Measurements from ENCODE around the gene FBN1.
A peak's percentile ranks its signal among the peaks of the same experiment; 100 is the strongest.

The FBN1 gene

GRCh38 chr15:48547286-48547685, 98.2 kb downstream of the FBN1 start:
- DNase-seq, result no peak

GRCh38 chr15:48546296-48546695, 99.2 kb downstream of the FBN1 start:
- no peak for DNase-seq

- DNase-seq, result no peak
Observed at GRCh38 chr15:48544778-48545177, 100.7 kb downstream of the FBN1 start.

- DNase-seq, result no peak
Observed at GRCh38 chr15:48541341-48542278, 103.9 kb downstream of the FBN1 start.

- no peak for DNase-seq
Observed at GRCh38 chr15:48540756-48541155, 104.8 kb downstream of the FBN1 start.

- no peak for DNase-seq
Observed at GRCh38 chr15:48538941-48539340, 106.6 kb downstream of the FBN1 start.

- no peak for DNase-seq
Observed at GRCh38 chr15:48537271-48538113, 108.0 kb downstream of the FBN1 start.

GRCh38 chr15:48536681-48537091, 108.8 kb downstream of the FBN1 start:
- DNase-seq, result peak in 1 of 2 experiments; percentile 11

- DNase-seq, result no peak
Observed at GRCh38 chr15:48533982-48534381, 111.5 kb downstream of the FBN1 start.

- DNase-seq, result no peak
Observed at GRCh38 chr15:48532946-48533345, 112.6 kb downstream of the FBN1 start.

- DNase-seq, result no peak
Observed at GRCh38 chr15:48530528-48530927, 115.0 kb downstream of the FBN1 start.

- no peak for DNase-seq
Observed at GRCh38 chr15:48528921-48529320, 116.6 kb downstream of the FBN1 start.

GRCh38 chr15:48527517-48527916, 118.0 kb downstream of the FBN1 start:
- DNase-seq, result no peak

- DNase-seq, result no peak
Observed at GRCh38 chr15:48522911-48523310, 122.6 kb downstream of the FBN1 start.

- no peak for DNase-seq
Observed at GRCh38 chr15:48522123-48522522, 123.4 kb downstream of the FBN1 start.

- no peak for DNase-seq
Observed at GRCh38 chr15:48520376-48521155, 124.9 kb downstream of the FBN1 start.

GRCh38 chr15:48516121-48516520, 129.4 kb downstream of the FBN1 start:
- no peak for DNase-seq

GRCh38 chr15:48515500-48515899, 130.0 kb downstream of the FBN1 start:
- no peak for DNase-seq

- DNase-seq, result no peak
Observed at GRCh38 chr15:48514103-48514816, 131.2 kb downstream of the FBN1 start.

- DNase-seq, result no peak
Observed at GRCh38 chr15:48510976-48511375, 134.5 kb downstream of the FBN1 start.

- peak in 1 of 2 experiments; percentile 48 for DNase-seq
Observed at GRCh38 chr15:48507416-48508065, 138.0 kb downstream of the FBN1 start.

GRCh38 chr15:48505067-48505466, 140.4 kb downstream of the FBN1 start:
- no peak for DNase-seq
